ENCODE results near the gene CDH11.

CDH11 gene

GRCh38 chr16:64973171-64973570 lies 148.7 kb downstream of the CDH11 start:
- DNase-seq (ENCODE audit: extremely low read depth, low read depth), result no peak
- TF ChIP-seq CTCF (IDR thresholded peaks at IDR 0.05; ENCODE audit: low read depth, low read length), result no peak

- no peak for TF ChIP-seq CTCF (IDR thresholded peaks at IDR 0.05; ENCODE audit: low read depth, low read length)
- no peak for DNase-seq (ENCODE audit: extremely low read depth, low read depth)
Measured at GRCh38 chr16:64971171-64971570, 150.7 kb downstream of the CDH11 start.

DNA sequence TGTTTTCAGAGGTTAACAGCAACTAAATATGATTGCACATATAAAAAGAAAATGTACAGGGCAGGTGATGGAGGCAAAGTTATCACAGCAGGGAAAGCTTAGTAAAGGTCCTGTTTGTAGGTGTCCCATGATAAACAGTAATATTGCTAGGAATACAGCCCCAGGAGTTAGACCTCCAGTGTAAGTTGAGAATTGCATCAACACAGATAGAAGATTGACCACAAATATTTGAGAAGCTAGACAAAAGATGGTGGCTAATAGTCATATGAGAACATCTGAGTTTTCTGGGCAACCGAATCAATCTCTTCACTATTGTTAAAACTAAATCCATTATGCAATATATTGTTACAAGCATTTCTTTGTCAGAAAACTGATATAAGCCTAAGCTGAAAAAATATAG lies 152.6 kb downstream of the CDH11 start:
- no peak for TF ChIP-seq CTCF (IDR thresholded peaks at IDR 0.05; ENCODE audit: low read depth, low read length)
- DNase-seq (ENCODE audit: extremely low read depth, low read depth), result no peak

- TF ChIP-seq CTCF (IDR thresholded peaks at IDR 0.05; ENCODE audit: low read depth, low read length), result no peak
- DNase-seq (ENCODE audit: extremely low read depth, low read depth), result no peak
Measured at GRCh38 chr16:64968539-64968938, 153.3 kb downstream of the CDH11 start.

- no peak for DNase-seq (ENCODE audit: extremely low read depth, low read depth)
- TF ChIP-seq CTCF (IDR thresholded peaks at IDR 0.05; ENCODE audit: low read depth, low read length), result no peak
Measured at GRCh38 chr16:64964126-64964540, 157.7 kb downstream of the CDH11 start.

DNA sequence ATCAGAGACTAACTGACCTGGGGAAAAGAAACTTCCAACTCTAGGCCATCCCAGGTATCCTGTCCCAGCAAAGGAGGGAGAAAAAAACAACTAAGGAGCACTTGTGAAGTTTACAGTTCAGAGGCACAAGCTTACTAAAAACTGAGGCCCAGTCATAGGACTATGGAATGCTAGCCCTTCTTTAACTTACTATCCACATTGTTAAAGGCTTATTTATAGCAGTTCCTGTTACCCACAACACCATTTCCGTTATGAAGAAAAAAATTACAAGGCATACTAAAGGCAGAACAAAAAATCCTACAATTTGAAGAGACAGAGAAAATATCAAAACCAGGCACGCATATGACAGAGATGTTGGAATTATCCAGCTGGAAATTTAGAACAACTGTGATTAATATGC lies 159.1 kb downstream of the CDH11 start:
- no peak for DNase-seq (ENCODE audit: extremely low read depth, low read depth)
- TF ChIP-seq CTCF (IDR thresholded peaks at IDR 0.05; ENCODE audit: low read depth, low read length), result no peak

DNA sequence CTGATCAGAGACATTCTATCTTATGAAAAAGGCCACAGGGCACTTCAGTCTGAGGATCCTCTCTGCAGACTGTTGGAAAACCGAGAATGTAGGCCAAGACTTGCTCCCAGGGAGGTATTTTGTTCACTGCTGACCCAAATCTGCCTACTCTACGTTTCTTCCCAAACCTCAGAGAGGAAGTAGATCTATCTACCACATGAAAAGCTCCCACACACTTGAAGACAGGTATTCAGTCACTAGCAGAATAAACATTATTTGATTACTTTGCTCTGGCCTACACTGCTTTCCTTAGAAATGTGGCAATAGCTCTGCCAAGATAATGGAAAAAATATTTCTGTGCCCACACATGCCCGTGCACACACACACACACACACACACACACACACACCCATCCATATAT lies 164.6 kb downstream of the CDH11 start:
- DNase-seq (ENCODE audit: extremely low read depth, low read depth), result no peak
- TF ChIP-seq CTCF (IDR thresholded peaks at IDR 0.05; ENCODE audit: low read depth, low read length), result no peak

Measured in AG09319 (cell line).